Measurements from ENCODE around the gene VCP.

VCP gene

DNA sequence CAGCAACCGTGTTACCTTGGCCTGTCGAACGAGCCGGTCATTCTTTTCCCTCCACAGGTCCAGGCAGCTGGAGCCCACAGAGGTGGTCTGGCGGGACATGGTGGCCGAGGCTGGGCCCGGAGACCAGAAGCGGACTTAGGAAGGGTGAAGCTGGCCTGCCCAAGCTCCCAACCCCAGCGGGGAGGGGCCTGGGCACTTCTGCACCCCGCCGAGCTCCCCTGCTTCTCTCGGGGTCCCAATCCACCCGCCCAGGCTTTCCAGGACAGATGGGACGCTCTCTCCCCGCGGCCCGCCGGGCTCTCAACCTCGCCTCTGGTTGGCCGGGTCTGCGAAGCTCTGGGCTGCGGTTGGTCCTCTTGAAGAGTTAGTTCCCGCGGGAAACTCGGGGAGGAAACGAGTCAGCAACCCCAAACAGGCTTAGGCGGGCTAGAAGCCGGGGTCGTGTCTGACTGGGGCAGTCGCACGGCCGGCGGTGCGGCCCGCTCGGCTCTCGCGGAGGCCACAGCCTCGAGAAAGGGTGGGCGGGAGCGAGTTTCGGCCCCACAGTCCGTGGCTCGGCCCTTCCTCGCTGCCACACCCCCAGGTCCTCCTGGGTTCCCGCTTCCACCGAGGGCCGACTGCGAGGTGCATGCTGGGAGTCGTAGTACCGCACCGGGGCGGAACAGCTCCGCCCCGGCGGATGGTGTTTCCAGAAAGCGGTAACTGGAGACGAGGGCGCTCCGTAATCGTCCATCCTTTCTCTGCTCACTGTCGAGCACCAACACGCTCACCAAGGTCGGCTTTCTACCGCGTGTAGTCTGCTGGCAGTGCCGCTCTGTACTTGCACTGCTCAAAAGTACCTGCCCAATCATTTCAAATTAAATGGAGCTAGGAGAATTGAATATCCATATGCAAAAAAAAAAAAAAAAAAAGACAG lies 7.3 kb upstream of the VCP start, which contains the start of gene FANCG:
Gene FANCG (minus strand): TSS at position 517 of the 916 bp plus-strand sequence. CDS start 418 bp downstream, at position 99.
- TF ChIP-seq GATA3 (IDR thresholded peaks at IDR 0.05; ENCODE audit: low read depth, low read length) (no peak), GATA2 (IDR thresholded peaks at IDR 0.05; ENCODE audit: low read depth, low read length) (no peak)

DNA sequence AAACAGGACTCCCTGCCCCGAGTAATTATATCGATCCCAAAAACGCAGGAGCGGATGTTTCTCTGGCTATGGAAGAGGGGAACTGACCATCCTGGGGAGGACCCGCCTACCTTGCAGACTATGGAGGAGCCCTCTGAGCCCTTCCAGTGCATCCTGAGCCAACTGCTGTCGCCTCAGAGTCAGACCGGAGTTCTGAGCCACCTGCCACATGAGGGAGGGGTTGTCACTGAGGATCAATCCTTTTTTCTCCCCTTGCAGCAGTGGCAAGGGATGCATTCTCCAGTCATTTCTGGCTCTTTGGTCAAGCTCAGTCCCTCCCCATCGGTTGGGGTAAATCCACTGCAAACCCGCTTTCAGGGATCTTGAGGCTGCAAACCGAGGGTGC lies 6.6 kb upstream of the VCP start:
- no peak for TF ChIP-seq GATA3 (IDR thresholded peaks at IDR 0.05; ENCODE audit: low read depth, low read length)
- TF ChIP-seq GATA2 (IDR thresholded peaks at IDR 0.05; ENCODE audit: low read depth, low read length), result no peak

DNA sequence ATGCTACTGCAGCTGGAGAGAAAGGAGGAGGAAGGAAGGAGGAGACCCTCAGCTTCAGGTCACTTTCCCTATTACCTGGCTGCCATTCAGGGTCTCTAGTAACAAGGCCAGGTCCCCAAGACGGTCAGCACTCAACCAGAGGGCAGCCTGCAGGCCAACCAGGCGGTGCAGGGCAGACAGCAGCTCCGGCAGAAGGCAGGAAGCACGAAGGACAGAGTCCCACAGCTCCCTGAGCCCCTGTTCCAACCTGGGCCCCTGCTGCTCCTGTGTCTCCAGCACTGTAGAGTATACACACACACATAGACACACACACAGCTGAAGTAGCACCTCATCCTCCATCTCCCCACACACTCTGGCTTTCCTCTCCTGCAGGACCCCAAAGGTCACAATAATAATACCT lies 5.6 kb upstream of the VCP start:
- no peak for TF ChIP-seq GATA3 (IDR thresholded peaks at IDR 0.05; ENCODE audit: low read depth, low read length)
- no peak for TF ChIP-seq GATA2 (IDR thresholded peaks at IDR 0.05; ENCODE audit: low read depth, low read length)

DNA sequence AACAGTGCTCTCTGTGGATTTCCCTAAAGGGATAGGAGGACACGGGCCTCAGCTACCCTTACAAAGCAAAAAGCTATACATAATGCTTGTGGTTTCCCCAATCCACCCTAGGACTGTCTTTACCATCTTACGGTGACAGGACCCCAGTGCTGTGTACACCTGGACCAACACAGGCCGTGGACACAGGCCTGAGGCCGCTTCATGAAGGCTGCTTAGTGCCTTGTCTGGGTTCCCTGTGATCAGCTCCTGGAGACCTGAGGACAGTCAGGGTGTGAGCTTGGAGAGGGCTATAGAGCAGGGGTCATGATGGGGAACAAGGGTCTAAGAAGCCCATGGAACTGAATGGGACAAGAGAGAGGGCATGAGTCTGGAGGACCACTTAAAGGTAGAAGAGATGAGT lies 4.4 kb upstream of the VCP start:
- TF ChIP-seq GATA2 (IDR thresholded peaks at IDR 0.05; ENCODE audit: low read depth, low read length), result no peak
- TF ChIP-seq GATA3 (IDR thresholded peaks at IDR 0.05; ENCODE audit: low read depth, low read length), result no peak

DNA sequence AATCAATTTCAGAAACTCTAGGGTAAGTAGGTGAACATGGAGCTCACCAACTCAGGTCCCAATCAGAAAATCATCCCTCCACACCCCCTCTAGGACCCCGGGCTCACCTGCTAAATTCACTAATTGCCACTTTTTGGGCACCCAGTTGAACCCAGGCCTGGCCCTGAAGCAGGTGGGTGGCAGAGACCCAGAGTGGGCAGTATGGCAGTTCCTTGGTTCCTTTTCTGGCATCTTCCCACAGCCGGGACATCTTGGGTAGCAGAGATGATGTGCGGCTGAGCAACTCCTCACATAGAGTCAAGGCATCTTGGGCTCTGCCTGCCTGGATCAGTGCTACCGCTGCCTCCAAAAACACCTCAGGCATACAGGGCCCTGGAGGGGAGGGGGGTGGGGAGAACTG lies 2.9 kb upstream of the VCP start:
- TF ChIP-seq GATA2 (IDR thresholded peaks at IDR 0.05; ENCODE audit: low read depth, low read length) (no peak), GATA3 (IDR thresholded peaks at IDR 0.05; ENCODE audit: low read depth, low read length) (no peak)

DNA sequence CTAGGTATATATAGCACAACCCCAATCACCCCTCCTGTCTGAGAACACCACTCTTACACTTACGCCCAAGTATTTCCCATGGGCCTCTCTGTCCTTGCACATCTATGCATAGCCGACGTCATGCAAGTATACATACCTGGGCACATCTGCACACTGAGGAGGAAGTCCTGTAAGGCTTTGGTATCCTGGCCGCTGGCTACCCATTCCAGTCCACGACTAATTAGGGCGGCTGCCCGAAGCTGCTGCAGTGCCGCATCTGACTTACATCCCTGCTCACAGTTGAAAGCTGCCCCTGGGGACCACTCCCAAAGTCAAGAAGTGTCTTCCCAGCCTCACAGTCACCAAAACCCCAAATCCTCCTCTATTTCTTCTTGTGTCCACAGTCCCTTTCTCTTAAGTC lies 2.4 kb upstream of the VCP start:
- TF ChIP-seq GATA2 (IDR thresholded peaks at IDR 0.05; ENCODE audit: low read depth, low read length) (no peak), GATA3 (IDR thresholded peaks at IDR 0.05; ENCODE audit: low read depth, low read length) (no peak)

DNA sequence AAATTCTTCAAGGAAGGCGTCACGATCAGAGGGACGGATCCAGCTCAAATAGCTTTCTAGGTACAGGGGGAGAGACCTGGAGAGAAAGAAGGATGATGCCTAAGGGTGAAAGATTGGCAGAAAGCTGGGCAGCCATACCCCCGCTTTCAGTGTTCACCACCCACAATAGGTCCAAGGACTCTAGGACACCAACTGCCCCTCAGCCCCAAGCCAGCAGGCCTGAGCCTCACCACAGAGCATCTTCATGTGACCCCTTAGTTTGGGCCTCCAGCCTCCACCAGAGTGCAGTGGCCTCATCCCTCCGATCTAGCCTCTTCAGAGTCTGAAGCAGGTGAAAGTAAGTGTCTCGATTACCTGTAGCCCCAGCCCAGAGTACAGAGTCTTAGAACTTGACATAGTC lies 1.7 kb upstream of the VCP start:
- TF ChIP-seq GATA3 (IDR thresholded peaks at IDR 0.05; ENCODE audit: low read depth, low read length), result no peak
- TF ChIP-seq GATA2 (IDR thresholded peaks at IDR 0.05; ENCODE audit: low read depth, low read length), result no peak

DNA sequence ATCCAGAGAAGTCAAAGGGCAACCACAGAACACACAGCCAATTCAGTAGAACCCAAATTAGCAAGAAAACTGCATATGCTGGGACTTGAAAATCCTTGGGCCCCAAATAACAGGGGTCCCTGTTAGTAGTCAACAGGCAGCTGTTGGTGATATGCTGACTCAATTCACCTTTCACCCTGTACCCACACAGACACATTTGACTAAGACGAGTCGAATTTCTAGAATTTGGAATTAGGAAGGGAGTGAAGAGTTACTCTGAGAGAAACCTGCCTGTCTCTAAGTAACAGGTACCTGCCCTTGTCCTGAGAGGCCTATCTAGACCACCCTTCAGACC lies 821 bp upstream of the VCP start:
- TF ChIP-seq GATA2 (IDR thresholded peaks at IDR 0.05; ENCODE audit: low read depth, low read length) (no peak), GATA3 (IDR thresholded peaks at IDR 0.05; ENCODE audit: low read depth, low read length) (no peak)

DNA sequence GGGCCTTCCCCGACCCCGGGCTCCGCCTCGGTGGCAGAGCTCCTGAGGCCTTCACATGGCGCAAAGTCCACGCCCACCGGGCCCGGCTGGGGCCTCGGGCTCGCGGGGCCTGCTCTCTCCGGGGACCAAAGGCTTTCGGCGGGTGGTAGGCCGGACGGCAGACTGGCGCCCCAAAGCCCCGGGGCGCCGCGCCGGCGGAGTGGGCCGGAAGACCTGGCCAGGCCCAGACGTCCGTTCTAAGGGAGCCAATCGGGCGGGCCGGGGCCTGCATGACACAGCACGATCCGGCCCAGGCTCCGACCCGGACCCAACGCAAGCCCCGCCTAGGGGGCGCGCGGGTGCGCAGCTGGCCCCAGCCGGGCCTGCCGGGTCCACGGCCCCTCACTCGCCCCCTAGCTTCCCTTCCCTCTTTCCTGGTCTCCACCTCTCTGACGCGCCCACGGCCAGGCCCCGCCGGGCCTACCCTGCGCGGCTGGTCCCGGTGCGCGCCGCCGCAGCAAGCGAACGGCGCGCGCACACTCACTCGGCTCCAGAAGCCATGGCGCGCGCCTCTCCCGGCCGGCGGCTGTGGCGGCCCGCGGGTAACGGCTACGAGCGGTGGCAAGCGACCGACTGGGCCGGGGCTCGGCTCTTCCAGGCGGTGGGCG lies 488 bp downstream of the VCP start:
- TF ChIP-seq GATA3 (IDR thresholded peaks at IDR 0.05; ENCODE audit: low read depth, low read length), result no peak
- TF ChIP-seq GATA2 (IDR thresholded peaks at IDR 0.05; ENCODE audit: low read depth, low read length), result no peak

DNA sequence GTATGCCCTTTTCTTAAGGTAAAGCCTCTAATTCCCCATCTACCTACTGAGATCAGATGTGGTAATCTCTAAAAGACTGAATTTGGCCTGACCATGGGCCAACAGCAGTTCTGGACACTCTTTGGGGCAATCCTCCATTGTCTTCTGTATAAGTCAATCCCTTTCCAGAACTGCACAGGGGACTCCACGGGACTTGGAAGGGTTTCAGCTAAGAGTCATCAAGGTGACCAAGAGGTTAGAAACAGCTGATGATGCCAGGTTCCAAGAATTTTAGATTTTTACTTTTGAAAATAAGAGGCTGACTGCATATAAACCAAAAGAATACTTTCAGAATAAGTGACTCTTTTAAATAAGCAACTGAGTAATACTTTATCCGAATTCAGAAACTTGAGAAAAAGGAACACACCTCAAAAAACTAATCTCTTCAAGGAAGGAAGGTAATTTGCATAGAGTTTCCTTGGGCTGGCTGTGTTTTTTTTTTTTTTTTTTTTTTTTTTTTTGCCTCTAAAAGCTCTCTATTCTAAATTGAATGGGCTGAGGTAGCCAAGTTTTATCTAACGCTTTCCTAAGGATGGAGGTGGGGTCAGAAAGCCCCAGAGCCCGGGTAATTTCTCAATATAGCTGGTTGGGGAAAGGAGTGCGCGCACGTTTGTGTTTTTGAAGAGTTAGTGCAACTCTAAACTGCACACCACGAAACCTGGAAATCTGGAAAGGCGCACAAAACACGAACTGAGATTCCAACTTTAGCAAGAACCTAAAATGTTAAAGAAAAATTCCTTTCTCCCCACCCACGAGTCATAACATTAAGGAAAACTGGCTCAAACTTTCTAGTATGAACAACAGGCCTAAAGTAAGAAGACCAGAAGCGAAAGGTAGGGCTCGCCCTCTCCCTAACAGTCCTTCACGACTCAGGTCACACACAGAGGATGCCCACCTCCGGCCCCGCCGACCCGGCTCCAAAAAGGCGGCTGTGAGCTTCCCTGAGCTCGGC lies 1.3 kb downstream of the VCP start:
- no peak for TF ChIP-seq GATA3 (IDR thresholded peaks at IDR 0.05; ENCODE audit: low read depth, low read length)
- TF ChIP-seq GATA2 (IDR thresholded peaks at IDR 0.05; ENCODE audit: low read depth, low read length), result no peak

DNA sequence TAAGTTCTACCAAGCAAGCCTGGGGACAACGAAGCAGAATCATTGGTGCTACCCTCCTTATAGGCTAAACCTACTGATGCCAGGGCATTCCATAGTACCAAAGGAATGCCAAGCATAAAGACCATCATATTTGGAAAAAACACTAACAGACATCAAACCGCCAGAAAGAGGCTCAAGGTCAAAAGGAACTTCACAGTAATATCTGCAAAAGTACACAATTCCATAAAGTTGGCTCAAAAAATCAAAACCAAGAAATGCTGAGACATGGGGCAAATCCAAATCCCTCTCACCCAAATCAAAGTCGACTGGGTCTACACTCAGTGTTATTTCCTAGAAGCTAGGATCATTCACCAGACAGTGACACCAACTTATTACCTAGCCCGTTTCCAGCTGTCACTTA lies 3.4 kb downstream of the VCP start:
- TF ChIP-seq GATA3 (IDR thresholded peaks at IDR 0.05; ENCODE audit: low read depth, low read length), result no peak
- TF ChIP-seq GATA2 (IDR thresholded peaks at IDR 0.05; ENCODE audit: low read depth, low read length), result no peak

DNA sequence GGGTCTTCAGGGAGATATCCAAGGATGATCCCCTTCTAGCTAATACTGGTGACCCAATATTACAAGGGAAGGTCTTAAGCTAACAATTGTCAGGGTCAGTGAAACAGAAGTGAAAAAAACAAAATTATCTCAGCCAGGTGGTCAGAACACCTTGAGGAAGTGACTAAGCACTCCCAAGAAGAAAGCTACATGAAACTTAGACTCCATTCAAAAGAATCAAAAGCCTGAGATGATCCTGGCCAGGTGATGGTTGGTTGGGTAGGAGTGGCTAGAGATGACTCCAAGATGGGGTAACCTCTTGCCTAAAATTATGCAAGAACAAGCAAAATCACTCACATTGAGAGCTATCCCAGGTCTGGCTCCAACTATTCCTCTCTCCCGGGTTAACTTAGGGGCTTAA lies 5.4 kb downstream of the VCP start:
- no peak for TF ChIP-seq GATA2 (IDR thresholded peaks at IDR 0.05; ENCODE audit: low read depth, low read length)
- no peak for TF ChIP-seq GATA3 (IDR thresholded peaks at IDR 0.05; ENCODE audit: low read depth, low read length)

DNA sequence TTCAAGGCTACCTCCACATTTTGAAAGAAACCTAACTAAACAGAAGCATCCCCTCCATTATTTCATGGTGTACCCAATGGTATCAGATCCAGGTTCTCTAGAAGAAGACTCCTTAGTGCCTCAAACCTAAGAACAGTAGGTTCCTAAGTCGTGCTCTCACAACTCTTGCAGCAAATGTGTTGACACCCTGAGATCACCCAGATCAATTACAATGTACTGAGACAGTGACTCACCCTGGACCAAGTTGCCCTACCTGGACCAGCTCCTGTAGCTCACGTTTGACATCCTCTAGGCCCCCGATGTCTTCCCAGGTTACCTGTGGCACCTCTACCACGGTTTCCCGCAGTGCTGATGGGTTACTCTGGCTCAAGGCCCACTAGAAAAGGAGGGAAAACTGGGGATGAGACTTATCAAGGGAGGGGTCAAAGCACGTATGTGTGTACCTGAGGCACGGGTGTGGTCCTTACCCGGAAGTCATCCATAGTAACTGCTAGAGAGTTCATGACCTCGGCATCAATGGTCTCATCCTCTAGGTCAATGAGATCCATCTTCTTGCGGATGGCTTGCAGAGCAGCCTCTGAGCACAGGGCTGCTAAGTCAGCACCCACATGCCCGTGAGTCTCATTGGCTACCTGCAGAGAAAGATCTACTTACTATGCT lies 11.7 kb downstream of the VCP start:
- TF ChIP-seq GATA3 (IDR thresholded peaks at IDR 0.05; ENCODE audit: low read depth, low read length) (no peak), GATA2 (IDR thresholded peaks at IDR 0.05; ENCODE audit: low read depth, low read length) (no peak)
